ENCODE data around the gene SUGP2.

Gene SUGP2

DNA sequence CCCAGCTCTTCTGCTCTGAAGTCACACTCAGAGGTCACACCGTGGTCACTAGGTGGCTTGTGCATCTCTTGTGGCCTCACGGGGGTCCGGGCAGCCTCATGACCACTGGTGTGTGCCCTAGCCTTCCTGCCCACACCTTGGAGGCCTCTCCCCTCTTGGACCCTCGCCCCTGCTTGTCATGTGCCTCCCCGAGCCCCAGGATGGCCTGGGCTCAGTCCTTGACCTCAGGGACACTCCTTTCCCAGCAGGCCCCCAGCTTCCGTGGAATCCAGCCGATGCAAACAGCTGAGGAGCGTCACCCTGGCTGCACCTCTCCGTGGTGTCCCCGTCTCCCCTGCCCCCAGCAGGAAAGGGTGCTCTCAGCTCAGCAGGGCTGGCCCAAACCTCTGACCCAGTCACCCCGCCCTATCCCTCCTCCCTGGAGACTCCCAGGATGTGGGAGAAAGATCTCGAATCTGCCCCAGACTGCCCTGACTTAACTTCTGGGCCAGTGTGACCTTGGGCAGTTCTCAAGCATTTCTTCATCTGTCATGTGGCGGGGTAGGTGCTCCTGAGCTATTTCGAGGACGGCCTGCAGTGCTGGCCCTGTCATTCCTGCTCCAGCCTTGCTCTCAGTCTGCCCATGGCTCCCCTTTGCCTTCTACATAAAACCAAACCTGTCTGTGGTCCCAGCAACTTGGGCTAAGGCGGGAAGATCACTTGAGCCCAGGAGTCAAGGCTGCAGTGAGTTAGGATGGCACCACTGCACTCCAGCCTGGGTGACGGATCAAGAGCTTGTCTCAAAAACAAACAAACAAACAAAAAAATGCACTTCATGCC lies 25.9 kb upstream of the SUGP2 start:
- DNase-seq (ENCODE audit: low spot score): no peak

DNA sequence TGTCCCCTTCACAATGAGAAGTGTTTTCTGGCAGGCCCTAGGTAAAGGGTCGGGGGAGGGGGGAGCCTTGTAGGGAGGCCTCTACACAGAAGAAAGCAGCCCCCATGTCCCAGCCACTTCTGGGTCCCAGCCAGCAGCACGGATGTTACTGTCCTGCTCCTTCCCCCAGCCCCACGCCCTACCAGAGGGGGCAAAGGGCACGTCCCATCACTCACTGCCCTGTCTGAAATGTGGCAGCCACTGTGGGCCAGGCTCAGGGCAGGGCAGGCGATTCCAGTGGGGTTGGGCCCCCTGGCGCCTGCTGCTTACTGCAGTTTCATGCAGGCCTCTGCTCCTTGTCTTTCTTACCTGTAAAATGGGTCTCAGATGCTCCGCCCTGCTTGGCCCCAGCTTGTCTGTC lies 24.4 kb upstream of the SUGP2 start:
- no peak for DNase-seq (ENCODE audit: low spot score)

DNA sequence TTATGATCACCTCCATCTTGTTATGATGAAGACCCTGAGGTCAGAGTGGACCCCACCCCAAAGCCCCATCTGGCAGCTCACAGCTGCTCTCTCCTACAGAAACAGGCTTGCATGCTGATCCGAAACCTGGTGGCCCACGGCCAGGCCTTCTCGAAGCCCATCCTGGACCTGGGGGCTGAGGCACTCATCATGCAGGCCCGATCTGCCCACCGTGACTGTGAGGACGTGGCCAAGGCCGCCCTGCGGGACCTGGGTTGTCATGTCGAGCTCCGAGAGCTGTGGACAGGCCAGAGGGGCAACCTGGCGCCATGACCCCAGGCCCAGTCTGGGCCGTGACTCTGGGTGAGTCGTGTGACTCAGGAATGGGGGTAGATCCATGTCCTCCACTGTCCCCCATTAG lies 24.0 kb upstream of the SUGP2 start:
- DNase-seq (ENCODE audit: low spot score): no peak

DNA sequence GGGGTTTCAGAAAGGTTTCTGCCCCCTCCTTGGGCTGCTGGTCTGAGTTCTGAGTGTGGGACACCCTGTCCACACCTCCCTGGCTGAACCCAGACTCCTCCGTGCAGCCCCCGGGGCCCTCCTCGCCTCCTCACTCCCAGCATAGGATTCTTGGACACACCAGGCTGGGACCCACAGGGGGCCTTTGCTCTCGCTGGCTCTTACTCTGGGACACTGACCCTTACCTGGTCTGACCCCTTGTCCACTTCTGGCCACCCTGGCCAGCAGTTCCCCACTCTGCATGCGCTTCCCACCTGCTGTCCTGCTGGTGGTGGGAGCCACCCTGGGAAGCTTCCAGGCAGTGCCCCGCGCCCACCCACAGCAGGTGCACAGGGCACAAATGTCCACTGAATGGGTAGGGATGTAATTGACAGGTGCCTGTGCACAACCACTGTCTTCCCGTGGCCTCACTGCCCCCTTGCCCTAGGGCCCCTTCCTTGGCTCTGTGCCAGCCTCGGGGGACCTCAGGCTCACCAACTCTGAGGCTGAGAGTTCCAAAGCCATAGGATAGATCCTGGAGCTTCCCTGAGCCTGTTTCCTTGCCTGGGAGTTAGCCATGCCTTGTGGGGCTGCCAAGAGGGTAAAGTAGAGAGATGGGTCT lies 23.4 kb upstream of the SUGP2 start:
- no peak for DNase-seq (ENCODE audit: low spot score)

DNA sequence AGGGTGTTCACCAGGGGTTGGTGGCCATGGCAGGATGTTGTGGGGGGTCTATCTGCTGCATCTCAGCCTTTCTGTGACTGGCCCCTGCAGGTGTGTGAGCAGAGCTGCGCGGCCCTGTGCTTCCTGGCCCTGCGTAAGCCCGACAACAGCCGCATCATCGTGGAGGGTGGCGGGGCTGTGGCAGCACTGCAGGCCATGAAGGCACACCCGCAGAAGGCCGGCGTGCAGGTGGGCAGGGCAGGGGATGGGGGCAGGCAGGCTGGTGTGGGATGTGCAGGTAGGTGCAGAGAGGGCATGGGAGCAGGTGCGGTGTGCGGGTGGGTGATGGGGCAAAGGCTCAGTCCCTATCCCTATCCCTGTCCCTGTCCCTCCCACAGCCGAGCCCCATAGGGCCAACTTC lies 22.4 kb upstream of the SUGP2 start:
- DNase-seq (ENCODE audit: low spot score): no peak

DNA sequence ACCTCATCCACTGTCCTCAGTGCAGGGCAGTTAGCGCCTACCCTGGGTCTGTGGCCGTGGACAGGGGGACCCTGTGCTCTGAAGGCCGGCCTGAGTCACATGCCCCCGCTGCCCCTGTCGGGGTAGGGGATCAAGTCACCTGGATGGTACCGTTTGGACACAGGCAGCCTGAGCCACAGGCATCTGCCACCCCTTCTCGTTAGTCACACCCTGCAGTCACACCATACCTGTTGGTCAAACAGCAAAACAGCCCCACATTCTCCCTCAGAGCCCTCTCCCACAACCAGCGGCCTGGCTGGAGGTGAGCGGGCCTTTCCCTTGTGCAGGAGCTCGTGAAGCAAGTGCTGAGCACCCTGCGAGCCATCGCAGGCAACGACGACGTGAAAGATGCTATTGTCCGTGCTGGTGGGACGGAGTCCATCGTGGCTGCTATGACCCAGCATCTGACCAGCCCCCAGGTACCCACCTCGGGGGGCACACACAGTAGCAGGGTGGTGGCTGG lies 21.7 kb upstream of the SUGP2 start:
- no peak for DNase-seq (ENCODE audit: low spot score)

DNA sequence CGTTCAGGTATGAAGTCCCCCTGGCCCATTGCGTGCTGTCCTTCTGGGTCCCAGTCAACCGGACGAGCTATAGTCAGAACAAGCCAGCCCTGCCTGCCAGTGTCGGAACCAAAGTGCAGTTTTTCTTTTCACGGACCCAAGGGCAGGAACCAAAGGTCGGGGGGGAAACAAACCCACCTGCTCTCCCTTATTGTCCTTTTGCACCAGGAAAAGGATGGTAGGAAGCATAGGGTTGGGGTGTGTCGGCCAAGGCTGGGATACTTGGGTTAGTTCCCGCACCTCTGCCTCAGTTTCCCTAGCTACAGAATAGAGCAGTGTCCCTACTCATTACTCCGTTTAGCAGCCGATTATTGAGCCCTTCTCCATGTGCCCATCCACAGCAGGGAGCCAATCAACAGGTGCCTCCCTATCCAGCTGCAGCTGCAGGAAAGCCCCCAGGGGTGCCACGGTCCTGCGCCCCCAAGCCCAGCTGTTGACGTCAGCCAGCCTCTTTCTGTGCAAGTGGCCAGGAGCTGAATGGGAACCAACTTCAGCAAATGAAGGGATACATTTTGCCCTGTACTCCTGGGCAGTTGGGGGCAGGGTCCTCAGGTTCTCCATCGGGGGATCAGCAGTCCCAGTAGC lies 21.1 kb upstream of the SUGP2 start:
- no peak for DNase-seq (ENCODE audit: low spot score)

DNA sequence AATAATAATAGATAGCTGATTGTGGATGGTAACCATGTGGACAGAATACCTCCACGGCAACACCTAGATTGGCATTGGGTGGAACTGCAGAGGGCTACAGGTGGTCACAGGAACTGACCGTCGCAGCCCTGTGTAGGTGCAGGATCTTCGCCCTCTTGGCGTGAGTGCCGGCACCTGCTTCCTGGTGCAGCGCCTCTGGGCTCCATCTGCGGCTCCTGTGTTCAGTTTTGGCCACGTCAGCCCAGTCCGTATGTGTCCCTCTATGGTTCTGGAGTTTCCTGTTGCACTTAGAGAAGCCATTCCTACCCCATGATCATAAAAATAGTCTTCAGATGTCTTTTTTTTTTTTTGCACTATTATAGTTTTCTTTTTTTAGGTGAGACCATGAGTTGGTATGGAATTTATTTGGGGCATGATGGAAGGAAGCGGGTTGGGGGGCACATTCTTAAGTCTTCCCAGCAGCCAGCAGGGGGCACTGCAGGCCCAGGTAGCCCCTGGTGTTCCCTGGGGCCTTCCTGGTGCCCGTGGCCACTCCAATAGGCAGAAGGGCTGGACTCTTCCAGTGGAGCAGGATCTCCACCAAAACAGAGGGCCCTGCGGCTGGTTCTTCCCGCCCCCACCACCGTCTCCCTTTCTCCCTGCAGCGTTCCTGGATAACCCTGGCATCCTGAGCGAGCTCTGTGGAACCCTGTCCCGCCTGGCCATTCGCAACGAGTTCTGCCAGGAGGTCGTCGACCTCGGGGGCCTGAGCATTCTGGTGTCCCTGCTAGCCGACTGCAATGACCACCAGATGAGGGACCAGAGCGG lies 20.4 kb upstream of the SUGP2 start:
- peak; percentile 67 for DNase-seq (ENCODE audit: low spot score)

DNA sequence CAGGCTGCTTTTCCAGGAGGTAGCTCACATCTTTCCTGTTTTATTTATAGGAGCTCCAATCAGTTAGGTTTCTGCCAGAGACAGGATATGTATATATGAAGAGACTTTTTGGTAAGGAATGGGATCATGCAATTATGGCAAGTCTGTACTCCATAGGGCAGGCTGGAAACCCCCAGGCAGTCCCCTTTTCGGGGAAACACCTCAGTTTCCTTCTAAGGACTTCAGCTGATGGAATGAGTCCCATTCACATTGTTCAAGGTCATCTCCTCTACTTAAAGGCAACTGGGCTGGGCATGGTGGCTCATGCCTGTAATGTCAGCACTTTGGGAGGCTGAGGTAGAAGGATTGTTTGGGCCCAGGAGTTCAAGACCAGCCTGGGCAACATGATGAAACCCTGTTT lies 19.6 kb upstream of the SUGP2 start:
- no peak for DNase-seq (ENCODE audit: low spot score)

DNA sequence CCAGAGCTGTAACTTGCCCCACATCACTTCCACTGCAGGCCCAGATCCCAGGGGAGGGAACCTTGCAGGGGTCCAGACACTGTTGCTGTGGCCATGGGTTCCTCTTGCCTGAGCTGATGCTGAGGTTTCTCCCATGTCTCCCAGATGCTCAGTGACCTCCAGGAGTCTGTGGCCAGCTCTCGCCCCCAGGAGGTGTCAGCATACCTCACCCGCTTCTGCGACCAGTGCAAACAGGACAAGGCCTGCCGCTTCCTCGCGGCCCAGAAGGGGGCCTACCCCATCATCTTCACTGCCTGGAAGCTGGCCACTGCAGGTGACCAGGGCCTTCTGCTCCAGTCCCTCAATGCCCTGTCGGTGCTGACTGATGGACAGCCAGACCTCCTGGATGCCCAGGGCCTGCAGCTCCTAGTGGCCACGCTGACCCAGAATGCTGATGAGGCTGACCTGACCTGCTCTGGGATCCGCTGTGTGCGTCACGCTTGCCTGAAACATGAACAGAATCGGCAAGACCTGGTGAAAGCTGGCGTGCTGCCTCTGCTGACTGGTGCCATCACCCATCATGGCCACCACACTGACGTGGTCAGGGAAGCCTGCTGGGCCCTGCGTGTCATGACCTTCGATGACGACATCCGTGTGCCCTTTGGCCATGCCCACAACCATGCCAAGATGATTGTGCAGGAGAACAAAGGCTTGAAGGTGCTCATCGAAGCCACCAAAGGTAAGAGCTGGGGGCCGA lies 18.3 kb upstream of the SUGP2 start:
- DNase-seq (ENCODE audit: low spot score): no peak

DNA sequence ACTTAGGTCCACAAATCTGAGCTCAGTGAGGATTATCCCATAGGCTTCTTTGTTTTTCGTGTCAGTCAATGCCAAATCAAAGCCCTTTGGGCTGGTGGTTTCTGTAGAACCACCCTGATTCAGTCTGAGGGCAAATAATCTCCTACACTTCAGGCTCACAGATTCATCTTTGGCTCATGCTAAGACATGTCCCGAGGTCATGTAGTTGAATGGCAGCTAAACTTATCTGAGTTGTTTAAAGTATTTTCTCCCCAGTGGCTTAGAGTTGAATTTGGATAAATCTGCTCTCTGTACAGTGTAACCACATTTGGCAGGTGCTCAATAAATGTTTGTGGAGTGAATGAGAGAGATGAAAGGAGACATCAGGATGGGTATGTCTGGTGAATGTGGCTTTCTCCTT lies 17.4 kb upstream of the SUGP2 start:
- DNase-seq (ENCODE audit: low spot score): no peak

DNA sequence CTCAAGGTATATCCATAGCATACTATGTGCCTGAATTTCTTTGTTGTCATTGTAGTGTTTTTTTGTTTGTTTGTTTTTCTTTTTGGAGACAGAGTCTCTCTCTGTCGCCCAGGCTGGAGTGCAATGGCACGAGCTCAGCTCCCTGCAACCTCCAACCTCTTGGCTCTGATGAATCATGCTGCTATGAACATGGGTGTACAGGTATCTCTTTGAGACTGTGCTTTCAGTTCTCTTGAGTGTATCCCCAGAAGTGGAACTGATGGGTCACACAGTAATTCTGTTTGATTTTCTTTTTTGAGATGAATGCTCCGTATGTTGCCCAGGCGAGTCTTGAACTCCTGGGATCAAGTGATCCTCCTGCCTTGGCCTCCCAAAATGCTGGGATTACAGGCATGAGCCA lies 16.8 kb upstream of the SUGP2 start:
- no peak for DNase-seq (ENCODE audit: low spot score)

DNA sequence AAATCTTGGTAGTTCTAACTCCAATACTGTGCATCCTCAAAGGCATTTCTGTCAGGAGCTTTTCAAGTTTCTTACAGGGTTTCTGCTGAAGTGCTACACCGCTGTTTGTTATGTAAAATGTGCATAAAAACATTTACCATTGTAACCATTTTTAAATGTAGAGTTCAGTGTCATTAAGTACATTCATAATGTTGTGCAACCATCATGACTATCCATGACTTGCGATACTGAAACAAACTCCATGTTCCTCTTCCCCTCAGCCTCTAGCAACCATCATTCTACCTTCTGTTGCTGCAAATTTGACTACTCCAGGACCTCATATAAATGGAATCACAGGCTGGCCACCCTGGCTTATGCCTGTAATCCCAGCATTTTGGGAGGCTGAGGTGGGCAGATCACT lies 16.1 kb upstream of the SUGP2 start:
- DNase-seq (ENCODE audit: low spot score): no peak

DNA sequence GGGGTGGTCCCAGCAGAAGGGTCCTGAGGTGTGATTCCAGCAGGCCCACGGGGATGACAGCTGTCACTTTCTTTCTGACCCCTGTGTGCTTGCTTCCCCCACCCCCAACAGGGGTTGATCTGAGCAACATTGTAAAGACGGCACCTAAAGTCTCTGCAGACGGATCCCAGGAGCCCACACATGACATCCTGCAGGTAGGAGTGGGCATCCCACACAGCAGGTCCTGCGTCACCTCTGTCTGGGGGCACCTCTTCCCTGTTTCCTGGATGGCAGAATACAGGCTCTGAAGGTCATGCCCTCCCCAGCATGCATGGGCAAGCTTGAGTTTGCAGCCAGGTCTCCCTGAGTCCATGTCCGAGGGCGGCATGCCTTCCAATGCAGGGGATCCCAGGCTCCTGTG lies 10.6 kb upstream of the SUGP2 start:
- no peak for DNase-seq (ENCODE audit: low spot score)

DNA sequence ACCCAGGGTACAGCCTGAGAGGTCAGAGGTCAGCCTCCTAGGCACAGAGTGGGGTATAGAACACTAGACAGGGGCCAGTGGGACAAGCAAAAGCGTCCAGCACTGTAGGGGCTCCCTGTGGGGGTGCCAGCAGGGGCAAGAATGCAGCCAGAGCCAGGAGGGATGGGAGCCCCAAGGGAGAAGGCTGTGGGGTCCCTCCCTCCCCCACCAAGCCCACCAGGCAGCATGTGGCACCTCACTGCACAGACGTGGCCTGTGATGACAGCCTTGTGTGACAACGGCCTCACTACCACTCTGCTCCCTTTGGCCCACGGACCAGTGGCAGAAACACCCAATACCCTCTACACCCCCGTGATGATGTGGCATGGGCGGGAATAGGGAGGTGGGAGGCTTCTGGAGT lies 10.2 kb upstream of the SUGP2 start:
- no peak for DNase-seq (ENCODE audit: low spot score)

DNA sequence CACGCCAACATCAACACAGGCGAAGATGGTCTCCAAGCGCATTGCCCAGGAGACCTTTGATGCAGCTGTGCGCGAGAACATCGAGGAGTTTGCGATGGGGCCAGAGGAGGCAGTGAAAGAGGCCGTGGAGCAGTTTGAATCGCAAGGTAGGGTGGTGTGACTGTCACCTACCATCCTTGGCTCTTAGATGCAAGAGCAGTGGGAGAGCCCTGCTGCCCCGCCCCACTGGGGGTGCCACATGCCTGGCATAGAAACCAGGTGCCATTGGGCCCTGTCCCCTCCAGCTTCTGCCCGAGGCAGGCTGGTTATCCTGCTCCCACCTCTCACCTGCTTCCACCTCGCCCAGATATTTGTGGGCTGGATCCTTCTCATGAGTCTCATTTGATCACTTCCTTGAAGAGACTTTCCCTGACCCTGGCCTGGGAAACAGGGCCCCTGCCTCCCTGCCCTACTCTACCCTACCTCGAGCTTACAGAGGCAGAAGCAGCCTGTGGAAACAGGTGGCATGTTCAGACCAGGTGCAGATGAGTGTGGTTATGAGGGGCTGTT lies 9.5 kb upstream of the SUGP2 start:
- DNase-seq (ENCODE audit: low spot score): no peak

DNA sequence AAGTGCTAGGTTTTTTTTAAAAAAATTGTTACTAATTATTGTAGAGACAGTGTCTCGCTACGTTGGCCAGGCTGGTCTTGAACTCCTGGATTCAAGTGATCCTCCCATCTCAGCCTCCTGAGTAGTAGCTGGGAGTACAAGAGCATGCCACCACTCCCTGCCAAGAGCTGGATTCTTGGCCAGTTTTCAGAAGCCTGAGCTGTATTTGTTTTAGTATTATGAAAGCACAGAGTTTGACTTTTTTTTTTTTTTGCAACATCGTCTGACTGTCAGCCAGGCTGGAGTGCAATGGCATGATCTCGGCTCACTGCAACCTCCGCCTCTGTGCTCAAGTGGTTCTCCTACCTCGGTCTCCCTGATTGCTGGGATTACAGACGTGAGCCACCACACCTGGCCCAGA lies 7.1 kb upstream of the SUGP2 start:
- DNase-seq (ENCODE audit: low spot score): peak; percentile 68

DNA sequence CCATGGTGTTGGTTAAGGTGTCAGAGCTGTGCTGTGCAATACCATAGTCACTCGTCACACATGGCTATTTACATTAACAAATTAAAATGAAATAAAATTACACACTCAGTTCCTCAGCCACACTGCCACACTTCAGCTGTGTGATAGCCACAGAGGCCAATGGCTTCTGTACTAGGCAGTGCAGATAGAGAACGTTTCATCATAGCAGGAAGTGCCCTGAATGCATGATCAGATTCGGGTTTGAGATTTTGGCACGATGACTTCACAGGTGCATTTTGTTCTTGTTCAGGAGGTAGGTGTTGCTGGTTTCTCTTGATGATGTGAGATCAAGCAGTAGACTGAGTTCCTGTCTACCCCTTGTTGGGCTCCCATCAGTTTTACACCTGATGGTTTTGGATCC lies 6.6 kb upstream of the SUGP2 start:
- DNase-seq (ENCODE audit: low spot score): no peak

DNA sequence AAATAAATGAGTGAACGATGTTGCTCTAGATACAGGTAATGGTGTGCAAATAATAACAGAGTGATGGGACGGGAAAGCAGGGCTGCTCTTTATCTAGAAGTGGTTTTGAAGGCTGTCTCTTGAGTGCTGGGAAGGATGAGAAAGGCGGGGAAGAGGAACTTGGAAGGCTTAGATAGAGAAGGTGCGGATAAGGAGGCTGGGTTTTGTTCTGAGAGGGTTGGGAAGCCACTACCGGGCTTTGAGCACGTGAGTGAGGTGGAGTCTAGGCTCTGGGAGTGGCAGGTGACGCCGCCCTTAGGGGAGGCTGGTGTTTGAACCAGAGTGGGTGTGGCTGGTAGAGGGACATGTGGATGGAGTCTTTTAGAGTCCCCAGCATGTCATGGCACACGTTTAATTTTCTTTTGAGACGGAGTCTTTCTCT lies 897 bp upstream of the SUGP2 start:
- DNase-seq (ENCODE audit: low spot score): peak; percentile 82

DNA sequence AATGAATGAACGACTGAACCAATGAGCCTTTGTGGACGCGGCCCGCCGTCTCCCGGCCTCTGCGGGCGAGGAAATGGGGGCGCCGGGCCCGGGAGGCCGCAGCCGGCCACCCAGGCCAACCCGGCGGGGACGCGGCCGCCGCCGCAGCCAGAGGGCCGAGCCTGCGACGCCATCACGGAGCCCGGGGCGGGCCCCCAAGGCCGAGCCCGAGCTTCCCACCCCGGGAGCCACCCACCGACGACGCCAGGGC lies 216 bp downstream of the SUGP2 start:
- DNase-seq (ENCODE audit: low spot score): no peak

DNA sequence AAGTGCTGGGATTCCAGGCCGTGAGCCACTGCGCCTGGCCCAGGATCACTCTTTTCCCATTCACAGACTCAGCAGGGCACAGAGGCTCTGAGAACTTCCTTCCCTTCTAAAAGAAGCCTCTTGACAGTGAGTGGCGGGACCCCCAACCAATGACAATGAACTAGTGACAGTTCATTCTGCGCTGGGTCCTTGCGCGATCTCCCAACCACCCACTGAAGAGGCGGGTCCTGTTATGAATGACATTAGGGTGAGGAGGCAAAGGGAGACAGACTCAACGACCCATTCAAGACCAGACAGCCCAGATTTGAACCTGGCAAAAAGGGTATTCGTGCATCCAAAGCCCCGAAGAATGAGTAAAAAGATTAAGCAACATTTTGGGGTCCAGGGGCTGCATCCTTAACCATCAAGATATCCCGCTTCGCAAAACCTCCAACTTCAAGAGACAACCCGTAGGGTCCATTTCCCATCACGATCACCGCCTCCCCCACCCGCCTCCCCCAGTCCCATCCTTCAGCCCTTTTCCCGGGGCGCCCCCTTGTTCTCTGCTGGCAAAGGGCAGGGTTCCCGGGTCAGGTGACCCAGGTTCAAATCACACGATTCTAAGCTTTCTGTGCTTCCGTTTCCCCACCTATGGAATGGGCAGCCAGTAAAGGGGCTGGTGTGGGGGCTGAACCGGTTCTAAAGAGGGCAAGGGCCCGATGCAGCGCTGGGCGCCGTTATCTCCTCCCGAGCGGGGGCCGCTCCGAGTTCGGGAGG lies 719 bp downstream of the SUGP2 start:
- peak; percentile 96 for DNase-seq (ENCODE audit: low spot score)

Measured in AG08395 (cell line).